SK-N-SH (cell line): ENCODE data around the gene NRSN1.

Source experiments
- CHD2 ChIP-seq: fragments of 150-350 bp; IDR thresholded peaks from 2 replicates; pipeline ENCODE4 v1.6.1; 2018; ENCODE audit warnings: low read length; ENCODE audit not compliant: partially characterized antibody
- EP300 ChIP-seq, 2 experiments: IDR thresholded peaks; 2 replicates each; pipeline versions ENCODE4 v1.4.0 to v1.6.1; 2012; ENCODE audit warnings: borderline replicate concordance in 1 of 2, low read depth in 1 of 2, low read length in 1 of 2
- EZH2phosphoT487 ChIP-seq: fragments of 200-600 bp; sonication (generic); IDR thresholded peaks from 2 replicates; pipeline ENCODE4 v1.6.1; 2017; ENCODE audit warnings: low read depth, mixed run types, mild to moderate bottlenecking, antibody characterized with exemption, moderate library complexity, borderline replicate concordance
- GABPA ChIP-seq: IDR thresholded peaks from 2 replicates; pipeline ENCODE4 v1.4.0; 2012; ENCODE audit warnings: low read depth, mild to moderate bottlenecking
- GATA2 ChIP-seq: sonication (generic); formaldehyde crosslinking; IDR thresholded peaks from 2 replicates; pipeline ENCODE4 v1.5.0; 2020; ENCODE audit warnings: mild to moderate bottlenecking, missing genetic modification reagents
- NRF1 ChIP-seq: IDR thresholded peaks from 2 replicates; pipeline ENCODE4 v1.6.1; 2012; ENCODE audit warnings: low read depth, mild to moderate bottlenecking, low read length
- RAD21 ChIP-seq: IDR thresholded peaks from 2 replicates; pipeline ENCODE4 v1.6.1; 2012; ENCODE audit warnings: mild to moderate bottlenecking, low read length
- TAF1 ChIP-seq: IDR thresholded peaks from 2 replicates; pipeline ENCODE4 v1.6.1; 2012; ENCODE audit warnings: low read depth, mild to moderate bottlenecking, low read length, moderate library complexity, borderline replicate concordance
- TEAD4 ChIP-seq: IDR thresholded peaks from 2 replicates; pipeline ENCODE4 v1.4.0; 2012; ENCODE audit warnings: mild to moderate bottlenecking, borderline replicate concordance; ENCODE audit not compliant: insufficient read depth
- TF ChIP-seq, protein P1 (sequence below): fragments of 200-600 bp; sonication (generic); IDR thresholded peaks from 2 replicates; pipeline ENCODE4 v1.6.1; 2017; ENCODE audit warnings: antibody characterized with exemption, mild to moderate bottlenecking, moderate library complexity
- TF ChIP-seq, protein P2 (sequence below): IDR thresholded peaks from 2 replicates; pipeline ENCODE4; 2012
- TF ChIP-seq, protein P3 (sequence below): IDR thresholded peaks from 2 replicates; pipeline ENCODE4 v1.4.0; 2012; ENCODE audit warnings: low read depth

DNA sequence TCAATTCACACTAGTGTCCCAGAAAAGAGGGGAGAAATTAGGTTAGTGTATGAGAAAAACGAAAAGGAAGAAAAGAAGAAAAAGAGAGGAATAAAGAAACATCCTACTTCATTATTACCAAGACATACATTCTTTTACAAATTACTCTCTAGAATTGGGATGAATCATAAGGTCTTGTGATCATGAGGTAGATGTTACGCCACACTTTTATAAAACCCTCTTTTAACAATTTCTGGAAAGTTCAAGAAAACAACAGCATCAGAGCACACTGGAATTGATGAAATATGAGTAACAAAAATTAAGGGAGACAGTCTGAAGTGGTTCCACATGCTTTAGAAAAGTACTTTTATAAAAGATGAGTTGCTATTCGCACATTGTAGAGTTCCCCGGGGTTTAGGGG lies 32.6 kb upstream of the NRSN1 start:
- TF ChIP-seq GATA2 (CRISPR knock-in tag) (no peak), TAF1 (no peak), NRF1 (no peak), TEAD4 (no peak), GABPA (no peak), RAD21 (no peak), EP300 (IDR thresholded peaks at IDR 0.05; ENCODE audit: borderline replicate concordance in 1 of 2, low read depth in 1 of 2, low read length in 1 of 2) (no peak), CHD2 (no peak), EZH2phosphoT487 (no peak)
- TF ChIP-seq, protein P1, sequence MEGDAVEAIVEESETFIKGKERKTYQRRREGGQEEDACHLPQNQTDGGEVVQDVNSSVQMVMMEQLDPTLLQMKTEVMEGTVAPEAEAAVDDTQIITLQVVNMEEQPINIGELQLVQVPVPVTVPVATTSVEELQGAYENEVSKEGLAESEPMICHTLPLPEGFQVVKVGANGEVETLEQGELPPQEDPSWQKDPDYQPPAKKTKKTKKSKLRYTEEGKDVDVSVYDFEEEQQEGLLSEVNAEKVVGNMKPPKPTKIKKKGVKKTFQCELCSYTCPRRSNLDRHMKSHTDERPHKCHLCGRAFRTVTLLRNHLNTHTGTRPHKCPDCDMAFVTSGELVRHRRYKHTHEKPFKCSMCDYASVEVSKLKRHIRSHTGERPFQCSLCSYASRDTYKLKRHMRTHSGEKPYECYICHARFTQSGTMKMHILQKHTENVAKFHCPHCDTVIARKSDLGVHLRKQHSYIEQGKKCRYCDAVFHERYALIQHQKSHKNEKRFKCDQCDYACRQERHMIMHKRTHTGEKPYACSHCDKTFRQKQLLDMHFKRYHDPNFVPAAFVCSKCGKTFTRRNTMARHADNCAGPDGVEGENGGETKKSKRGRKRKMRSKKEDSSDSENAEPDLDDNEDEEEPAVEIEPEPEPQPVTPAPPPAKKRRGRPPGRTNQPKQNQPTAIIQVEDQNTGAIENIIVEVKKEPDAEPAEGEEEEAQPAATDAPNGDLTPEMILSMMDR = no peak
- TF ChIP-seq, protein P2, sequence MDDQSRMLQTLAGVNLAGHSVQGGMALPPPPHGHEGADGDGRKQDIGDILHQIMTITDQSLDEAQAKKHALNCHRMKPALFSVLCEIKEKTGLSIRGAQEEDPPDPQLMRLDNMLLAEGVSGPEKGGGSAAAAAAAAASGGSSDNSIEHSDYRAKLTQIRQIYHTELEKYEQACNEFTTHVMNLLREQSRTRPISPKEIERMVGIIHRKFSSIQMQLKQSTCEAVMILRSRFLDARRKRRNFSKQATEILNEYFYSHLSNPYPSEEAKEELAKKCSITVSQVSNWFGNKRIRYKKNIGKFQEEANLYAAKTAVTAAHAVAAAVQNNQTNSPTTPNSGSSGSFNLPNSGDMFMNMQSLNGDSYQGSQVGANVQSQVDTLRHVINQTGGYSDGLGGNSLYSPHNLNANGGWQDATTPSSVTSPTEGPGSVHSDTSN = no peak
- TF ChIP-seq, protein P3, sequence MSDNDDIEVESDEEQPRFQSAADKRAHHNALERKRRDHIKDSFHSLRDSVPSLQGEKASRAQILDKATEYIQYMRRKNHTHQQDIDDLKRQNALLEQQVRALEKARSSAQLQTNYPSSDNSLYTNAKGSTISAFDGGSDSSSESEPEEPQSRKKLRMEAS = no peak
